HepG2 (cell line): ENCODE data around the gene MFNG. TPM values are rescaled to one million over a fixed set of nuclear protein-coding genes. Genes with fewer than 3 reads are reported as not detected.
A peak's percentile ranks its signal among the peaks of the same experiment; 100 is the strongest.

Experiments used
- AKAP8 ChIP-seq: sonication (generic); formaldehyde crosslinking; IDR thresholded peaks from 2 replicates; pipeline ENCODE4 v1.5.1; 2020; ENCODE audit warnings: mild to moderate bottlenecking, missing genetic modification reagents
- ASH2L ChIP-seq: fragments of 300-600, 200-600 bp; sonication (generic); IDR thresholded peaks from 2 replicates; pipeline ENCODE4 v1.7.0; 2017; ENCODE audit warnings: low read depth, mild to moderate bottlenecking, moderate library complexity, mixed read lengths, low read length; ENCODE audit not compliant: insufficient read length
- CHD4 ChIP-seq: fragments of 200-600 bp; sonication (generic); IDR thresholded peaks from 2 replicates; pipeline ENCODE4 v1.7.0; 2017; ENCODE audit warnings: mild to moderate bottlenecking, low read length, borderline replicate concordance
- FOXJ3 ChIP-seq: sonication (generic); formaldehyde crosslinking; IDR thresholded peaks from 2 replicates; pipeline ENCODE4 v1.4.0; 2020; ENCODE audit warnings: missing genetic modification reagents, mild to moderate bottlenecking, borderline replicate concordance
- FUBP1 ChIP-seq: sonication (generic); formaldehyde crosslinking; IDR thresholded peaks from 2 replicates; pipeline ENCODE4 v1.5.1; 2020; ENCODE audit warnings: missing genetic modification reagents, mild to moderate bottlenecking, borderline replicate concordance
- HOMEZ ChIP-seq: IDR thresholded peaks from 2 replicates; pipeline ENCODE4 v1.6.1; 2016; ENCODE audit warnings: low read depth
- JUND ChIP-seq: sonication (generic); formaldehyde crosslinking; IDR thresholded peaks from 2 replicates; pipeline ENCODE4 v1.8.0; 2022; ENCODE audit warnings: mild to moderate bottlenecking, missing genetic modification reagents
- MXI1 ChIP-seq: IDR thresholded peaks from 3 replicates; pipeline ENCODE4 v1.6.1; 2012; ENCODE audit warnings: low read depth, low read length, inconsistent platforms, borderline replicate concordance
- MYC ChIP-seq: sonication (generic); formaldehyde crosslinking; IDR thresholded peaks from 2 replicates; pipeline ENCODE4 v1.9.0; 2021; ENCODE audit warnings: missing genetic modification reagents, borderline replicate concordance
- NR2C2 ChIP-seq: sonication (generic); formaldehyde crosslinking; IDR thresholded peaks from 2 replicates; pipeline ENCODE4 v1.4.0; 2020; ENCODE audit warnings: missing genetic modification reagents, mild to moderate bottlenecking, moderate library complexity, borderline replicate concordance
- SOX13 ChIP-seq, 3 experiments: fragments of 450-650 bp in 1 of 3; sonication (generic) in 1 of 3; formaldehyde crosslinking in 1 of 3; IDR thresholded peaks in 2 of 3; conservative IDR thresholded peaks in 1 of 3; 2 replicates each; pipeline versions ENCODE4 v1.5.0 to v1.6.1; 2016 to 2020; ENCODE audit warnings: antibody characterized with exemption in 1 of 3, mild to moderate bottlenecking in 1 of 3, missing compliant biosample characterization in 1 of 3, missing genetic modification reagents in 1 of 3, moderate library complexity in 1 of 3
- TFDP1 ChIP-seq: IDR thresholded peaks from 2 replicates; pipeline ENCODE4 v1.6.1; 2016; ENCODE audit warnings: missing compliant biosample characterization, missing genetic modification reagents, borderline replicate concordance
- XBP1 ChIP-seq: sonication (generic); formaldehyde crosslinking; IDR thresholded peaks from 2 replicates; pipeline ENCODE4 v1.5.0; 2020; ENCODE audit warnings: missing genetic modification reagents
- ZBTB38 ChIP-seq: sonication (generic); formaldehyde crosslinking; IDR thresholded peaks from 2 replicates; pipeline ENCODE4 v1.5.1; 2020; ENCODE audit warnings: mild to moderate bottlenecking, missing genetic modification reagents
- ZFYVE20 ChIP-seq: sonication (generic); formaldehyde crosslinking; IDR thresholded peaks from 2 replicates; pipeline ENCODE4 v1.8.0; 2023; ENCODE audit warnings: low read depth, mild to moderate bottlenecking, moderate library complexity, missing genetic modification reagents, borderline replicate concordance
- ZNF337 ChIP-seq: sonication (generic); formaldehyde crosslinking; IDR thresholded peaks from 2 replicates; pipeline ENCODE4 v1.5.1; 2020; ENCODE audit warnings: missing genetic modification reagents, low read depth, mild to moderate bottlenecking, borderline replicate concordance
- ZNF343 ChIP-seq: sonication (generic); formaldehyde crosslinking; IDR thresholded peaks from 2 replicates; pipeline ENCODE4 v1.4.0; 2020; ENCODE audit warnings: mild to moderate bottlenecking, missing genetic modification reagents
- ZNF607 ChIP-seq: sonication (generic); formaldehyde crosslinking; IDR thresholded peaks from 2 replicates; pipeline ENCODE4 v1.5.1; 2020; ENCODE audit warnings: missing genetic modification reagents, mild to moderate bottlenecking, borderline replicate concordance
- ZNF775 ChIP-seq: sonication (generic); formaldehyde crosslinking; IDR thresholded peaks from 2 replicates; pipeline ENCODE4 v1.4.0; 2020; ENCODE audit warnings: missing genetic modification reagents, mild to moderate bottlenecking, moderate library complexity, borderline replicate concordance
- ZNF83 ChIP-seq: sonication (generic); formaldehyde crosslinking; IDR thresholded peaks from 2 replicates; pipeline ENCODE4 v1.4.0; 2020; ENCODE audit warnings: missing genetic modification reagents, mild to moderate bottlenecking, borderline replicate concordance
- polyA plus RNA-seq, 8 experiments: library from polyadenylated mRNA; depleted of rRNA in 3 of 8; stranded (reverse) in 7 of 8; unstranded in 1 of 8; fragments of >200 nt; fragmentation: Illumina TruSeq in 4 of 8; extraction: Trizol in 4 of 8; gene quantifications; 2 replicates each; pipeline versions ENCODE4 v1.2.1 to v1.2.3, GENCODE V29; 2011 to 2016; ENCODE audit warnings: low read depth in 4 of 8, missing spikeins in 1 of 8, mixed read lengths in 1 of 8; ENCODE audit not compliant: insufficient read depth in 1 of 8
- total RNA-seq, 5 experiments: library from RNA; depleted of rRNA; stranded (reverse); fragments of >200 nt; fragmentation: Illumina TruSeq; extraction: Trizol; gene quantifications; 2 replicates each; pipeline ENCODE4 v1.2.3, GENCODE V29; 2016; ENCODE audit warnings: low read depth in 1 of 5

MFNG gene
- total and polyA plus RNA-seq, 2 of the 13 experiments (the other 11 are each of a cell fraction or from before 2014, with no cell fraction given) = 1.0 to 11.7 TPM

GRCh38 chr22:37501610-37502341 lies 15.6 kb upstream of the MFNG start (continued):
- TF ChIP-seq JUND (peak; percentile 72), MYC (CRISPR knock-in tag) (peak; percentile 90; the same call in 1 of the 2 replicates), XBP1 (CRISPR knock-in tag) (no peak), ZBTB38 (CRISPR knock-in tag) (peak; percentile 95; the same call in 1 of the 2 replicates), AKAP8 (CRISPR knock-in tag) (peak; percentile 94; the same call in 1 of the 2 replicates), ZNF343 (CRISPR knock-in tag) (peak; percentile 88), FOXJ3 (peak; percentile 67; the same call in 1 of the 2 replicates), TFDP1 (peak; percentile 93), ASH2L (peak; percentile 84), CHD4 (peak; percentile 92; the same call in 1 of the 2 replicates), ZFYVE20 (CRISPR knock-in tag) (no peak; the same call in 1 of the 2 replicates), HOMEZ (CRISPR knock-in tag) (peak; percentile 88), SOX13 (IDR thresholded peaks at IDR 0.05) (peak; percentile 98), SOX13 (CRISPR knock-in tag; conservative IDR thresholded peaks at IDR 0.05 in 1 of 2, IDR thresholded peaks at IDR 0.05 in 1 of 2) (peak in 1 of 2 experiments; percentile 99; a peak in 2 of 4 replicates), ZNF337 (peak; percentile 59; the same call in 1 of the 2 replicates), NR2C2 (CRISPR knock-in tag) (peak; percentile 84), FUBP1 (CRISPR knock-in tag) (peak; percentile 88; the same call in 1 of the 2 replicates), ZNF775 (CRISPR knock-in tag) (peak; percentile 81; the same call in 1 of the 2 replicates), ZNF83 (0 out of 2 replicates have a peak, but pooled peaks have one; percentile 86), MXI1 (peak; percentile 78; the same call in 2 of the 3 replicates), ZNF607 (peak; percentile 97)
